ENCODE measurements around the gene EYA2.

EYA2 gene

DNA sequence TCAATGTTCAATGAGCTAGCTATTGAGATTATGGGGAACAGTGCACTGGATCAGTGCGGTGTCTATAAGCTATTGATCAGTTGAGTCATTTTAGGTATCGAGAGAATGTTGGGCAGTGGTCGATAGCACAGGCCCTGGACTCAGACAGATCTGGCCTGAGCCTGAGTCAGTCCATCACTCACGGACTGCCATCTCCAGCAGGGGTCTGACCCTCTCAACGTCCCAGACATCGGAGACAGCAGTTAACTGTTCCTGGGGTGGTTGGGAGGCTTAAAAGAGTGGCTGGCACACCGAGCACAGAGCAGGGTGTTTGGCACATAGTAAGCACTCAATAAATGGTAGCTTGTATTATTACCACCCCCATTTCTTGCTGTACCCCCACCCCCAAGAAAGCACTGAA, 9.3 kb downstream of the EYA2 start:
- POLR2A ChIA-PET = no interaction called here
- no peak for TF ChIP-seq SUZ12 (IDR thresholded peaks at IDR 0.05)
- no peak for TF ChIP-seq FOXM1 (IDR thresholded peaks at IDR 0.05; ENCODE audit: borderline replicate concordance)
- TF ChIP-seq ELF4 (IDR thresholded peaks at IDR 0.05) = no peak
- DNase-seq (ENCODE audit: extremely low spot score) = no peak
- CTCF ChIA-PET = no interaction called here

DNA sequence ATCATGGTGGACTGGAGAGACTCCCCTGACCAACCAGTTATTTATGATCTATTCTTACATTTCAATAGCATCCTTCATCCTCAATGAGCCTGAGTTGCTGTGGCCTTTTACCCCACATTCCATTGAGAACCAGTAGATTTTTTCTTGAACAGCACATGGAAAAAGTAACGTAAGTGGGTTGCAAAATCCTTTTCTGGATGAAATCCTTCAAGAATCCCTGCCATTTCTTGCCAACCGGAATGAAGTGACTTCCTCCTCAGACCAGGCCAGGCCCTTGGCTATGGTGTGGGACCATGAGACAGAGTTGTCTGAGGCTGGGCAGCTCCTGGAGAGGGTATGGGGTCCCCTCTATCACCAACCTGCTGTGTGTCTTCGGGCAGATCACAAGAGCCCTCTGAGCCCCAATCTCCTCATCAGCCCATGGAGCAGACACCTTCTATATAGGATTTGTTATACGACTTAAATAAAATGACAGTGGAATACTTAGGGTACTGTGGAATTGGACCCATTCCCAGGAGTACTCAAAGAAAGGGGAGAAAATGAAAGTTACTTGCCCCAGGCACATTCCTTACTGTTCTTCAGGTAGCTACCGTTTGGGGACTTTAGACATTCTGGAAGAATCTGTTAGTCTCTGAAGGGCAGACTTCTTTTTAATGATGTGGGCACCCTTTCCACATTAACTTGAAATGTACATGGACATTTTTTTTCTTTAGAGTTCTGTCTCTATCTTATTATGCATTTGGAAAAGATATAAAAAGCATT, 10.9 kb downstream of the EYA2 start:
- no peak for DNase-seq (ENCODE audit: extremely low spot score)
- ChIA-PET POLR2A (no interaction called here), CTCF (no interaction called here)
- TF ChIP-seq FOXK2 (IDR thresholded peaks at IDR 0.05) (no peak), ELF4 (IDR thresholded peaks at IDR 0.05) (no peak), ARNT (IDR thresholded peaks at IDR 0.05) (no peak), FOXA1 (IDR thresholded peaks at IDR 0.05) (no peak), ZNF384 (IDR thresholded peaks at IDR 0.05) (no peak)

DNA sequence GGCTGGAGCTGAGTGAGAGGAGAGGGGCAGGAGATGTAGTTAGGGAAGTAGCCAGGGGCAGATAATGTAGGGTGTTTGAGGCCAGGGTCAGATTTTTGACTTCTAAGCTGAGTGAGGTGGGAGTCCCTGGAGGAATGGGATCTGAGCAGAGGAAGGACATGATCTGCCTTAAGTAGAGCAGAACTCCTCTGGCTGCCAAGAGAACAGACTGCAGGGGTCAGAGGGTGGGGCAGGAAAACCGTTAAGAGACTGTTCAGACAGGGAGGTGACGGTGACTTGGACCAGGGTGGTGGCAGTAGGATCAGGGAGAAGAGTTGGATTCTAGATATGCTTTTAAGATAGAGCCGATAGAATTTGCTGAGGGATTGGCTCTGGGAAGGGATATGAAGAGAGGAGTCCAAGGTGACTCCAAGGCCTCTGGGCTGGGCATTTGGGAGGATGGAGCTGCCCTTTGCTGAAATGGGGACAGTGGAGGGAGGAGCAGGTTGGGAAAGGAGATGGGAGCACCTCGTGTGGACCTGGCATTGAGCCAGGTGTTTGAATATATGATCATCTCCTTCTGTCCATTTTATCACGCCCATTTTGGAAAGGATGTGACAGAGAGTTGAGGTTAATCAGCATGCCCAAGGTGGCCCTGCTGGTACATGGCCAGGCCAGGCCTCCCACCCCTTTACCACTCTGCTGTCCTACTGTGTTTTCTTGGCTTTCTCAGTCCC, 18.8 kb downstream of the EYA2 start:
- ChIA-PET POLR2A (no interaction called here), CTCF (interaction anchor here (0.7 kb wide), 1 partner anchor 32 kb away, joined by 3 read pairs; no protein-coding TSS in a partner anchor)
- no peak for TF ChIP-seq SUZ12 (IDR thresholded peaks at IDR 0.05)
- no peak for TF ChIP-seq FOXK2 (IDR thresholded peaks at IDR 0.05)
- no peak for TF ChIP-seq ARNT (IDR thresholded peaks at IDR 0.05)
- no peak for TF ChIP-seq FOXA1 (IDR thresholded peaks at IDR 0.05)
- no peak for TF ChIP-seq TARDBP (IDR thresholded peaks at IDR 0.05)
- TF ChIP-seq FOXM1 (IDR thresholded peaks at IDR 0.05; ENCODE audit: borderline replicate concordance) = no peak
- no peak for TF ChIP-seq CTBP1 (IDR thresholded peaks at IDR 0.05; ENCODE audit: borderline replicate concordance)
- no peak for TF ChIP-seq BHLHE40 (IDR thresholded peaks at IDR 0.05; ENCODE audit: borderline replicate concordance)
- TF ChIP-seq ZNF384 (IDR thresholded peaks at IDR 0.05) = no peak
- TF ChIP-seq SP1 (IDR thresholded peaks at IDR 0.05) = no peak
- TF ChIP-seq HDGF (IDR thresholded peaks at IDR 0.05; ENCODE audit: borderline replicate concordance) = no peak
- no peak for TF ChIP-seq ELF4 (IDR thresholded peaks at IDR 0.05)
- TF ChIP-seq, protein P1, sequence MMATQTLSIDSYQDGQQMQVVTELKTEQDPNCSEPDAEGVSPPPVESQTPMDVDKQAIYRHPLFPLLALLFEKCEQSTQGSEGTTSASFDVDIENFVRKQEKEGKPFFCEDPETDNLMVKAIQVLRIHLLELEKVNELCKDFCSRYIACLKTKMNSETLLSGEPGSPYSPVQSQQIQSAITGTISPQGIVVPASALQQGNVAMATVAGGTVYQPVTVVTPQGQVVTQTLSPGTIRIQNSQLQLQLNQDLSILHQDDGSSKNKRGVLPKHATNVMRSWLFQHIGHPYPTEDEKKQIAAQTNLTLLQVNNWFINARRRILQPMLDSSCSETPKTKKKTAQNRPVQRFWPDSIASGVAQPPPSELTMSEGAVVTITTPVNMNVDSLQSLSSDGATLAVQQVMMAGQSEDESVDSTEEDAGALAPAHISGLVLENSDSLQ (IDR thresholded peaks at IDR 0.05) = no peak
- no peak for TF ChIP-seq LEF1 (IDR thresholded peaks at IDR 0.05; ENCODE audit: borderline replicate concordance)
- TF ChIP-seq L3MBTL2 (conservative IDR thresholded peaks at IDR 0.05) = no peak
- no peak for DNase-seq (ENCODE audit: extremely low spot score)

DNA sequence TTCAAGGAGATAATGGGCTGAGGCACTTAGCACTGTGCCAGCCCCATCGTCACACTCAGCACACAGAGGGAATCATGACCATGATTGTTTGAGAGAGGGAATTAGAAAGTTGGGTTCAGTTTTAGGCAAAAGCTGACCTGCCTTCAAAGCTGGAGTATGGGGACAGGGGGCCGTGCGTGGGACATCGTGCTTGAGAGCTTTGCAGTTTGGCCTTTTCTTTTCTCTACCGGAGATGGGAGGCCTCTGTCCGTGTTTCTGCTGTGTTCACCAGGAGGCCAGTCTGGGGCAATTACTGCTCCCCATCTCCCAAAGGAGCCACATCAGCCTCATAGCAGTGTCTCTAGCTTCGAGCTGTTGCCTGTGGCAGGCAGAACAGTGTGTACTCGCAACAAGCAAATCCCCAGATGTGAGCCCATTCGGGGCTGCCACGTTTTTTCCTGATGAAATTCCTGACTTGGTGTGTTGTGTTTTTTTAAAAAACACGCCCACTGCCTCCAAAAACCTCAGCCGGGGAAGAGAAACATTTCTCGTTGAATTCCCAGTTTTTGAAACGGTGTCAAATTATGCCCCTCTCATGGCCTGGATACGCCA, 20.2 kb downstream of the EYA2 start:
- ChIA-PET CTCF (no interaction called here), POLR2A (no interaction called here)
- no peak for TF ChIP-seq ARNT (IDR thresholded peaks at IDR 0.05)
- TF ChIP-seq CTBP1 (IDR thresholded peaks at IDR 0.05; ENCODE audit: borderline replicate concordance) = no peak
- no peak for TF ChIP-seq FOXM1 (IDR thresholded peaks at IDR 0.05; ENCODE audit: borderline replicate concordance)
- no peak for TF ChIP-seq HDGF (IDR thresholded peaks at IDR 0.05; ENCODE audit: borderline replicate concordance)
- no peak for TF ChIP-seq NFRKB (IDR thresholded peaks at IDR 0.05)
- no peak for TF ChIP-seq BHLHE40 (IDR thresholded peaks at IDR 0.05; ENCODE audit: borderline replicate concordance)
- TF ChIP-seq, protein P1 (IDR thresholded peaks at IDR 0.05) = no peak
- TF ChIP-seq SP1 (IDR thresholded peaks at IDR 0.05) = no peak
- TF ChIP-seq L3MBTL2 (conservative IDR thresholded peaks at IDR 0.05) = no peak
- TF ChIP-seq FOXA1 (IDR thresholded peaks at IDR 0.05) = no peak
- TF ChIP-seq ELF4 (IDR thresholded peaks at IDR 0.05) = no peak
- no peak for TF ChIP-seq ZNF384 (IDR thresholded peaks at IDR 0.05)
- no peak for TF ChIP-seq SUZ12 (IDR thresholded peaks at IDR 0.05)
- no peak for TF ChIP-seq TARDBP (IDR thresholded peaks at IDR 0.05)
- no peak for TF ChIP-seq LEF1 (IDR thresholded peaks at IDR 0.05; ENCODE audit: borderline replicate concordance)
- no peak for TF ChIP-seq FOXK2 (IDR thresholded peaks at IDR 0.05)
- no peak for DNase-seq (ENCODE audit: extremely low spot score)

DNA sequence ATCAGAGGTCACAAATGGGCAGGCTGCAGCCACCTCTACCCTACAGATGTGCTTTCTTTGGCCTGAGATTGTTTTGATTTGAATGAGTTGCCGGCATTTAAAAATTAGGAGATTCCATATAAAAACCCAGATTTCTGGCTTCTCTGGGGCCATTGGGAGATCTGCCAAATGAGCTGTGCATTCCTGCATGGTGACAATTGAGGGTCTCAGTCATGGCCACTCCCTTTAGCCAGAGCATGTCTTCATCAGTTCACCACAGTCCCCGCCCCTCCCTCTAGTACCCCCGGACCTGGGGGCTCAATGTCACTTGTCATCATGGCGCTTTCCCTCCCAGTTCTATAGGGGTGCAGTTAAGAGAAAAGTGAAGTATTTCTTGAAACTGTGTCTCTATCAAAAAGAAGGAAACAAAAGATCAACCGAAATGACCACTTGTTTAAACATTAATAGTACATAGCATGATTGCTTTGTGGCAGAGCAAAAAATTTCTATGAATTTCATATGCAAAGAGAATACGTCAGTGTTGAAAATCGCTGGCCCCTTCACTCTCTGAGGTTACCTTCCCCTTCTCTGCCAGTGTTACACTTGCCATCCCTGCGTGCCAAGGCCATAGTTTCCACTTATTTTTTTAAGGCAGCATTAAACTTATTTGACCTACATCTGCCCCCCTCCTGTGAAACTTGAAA, 21.1 kb downstream of the EYA2 start:
- CTCF ChIA-PET = no interaction called here
- no peak for DNase-seq (ENCODE audit: extremely low spot score)
- TF ChIP-seq SP1 (IDR thresholded peaks at IDR 0.05) (no peak), TARDBP (IDR thresholded peaks at IDR 0.05) (no peak), FOXM1 (IDR thresholded peaks at IDR 0.05; ENCODE audit: borderline replicate concordance) (no peak), ZNF384 (IDR thresholded peaks at IDR 0.05) (no peak), L3MBTL2 (conservative IDR thresholded peaks at IDR 0.05) (no peak), SUZ12 (IDR thresholded peaks at IDR 0.05) (no peak), BHLHE40 (IDR thresholded peaks at IDR 0.05; ENCODE audit: borderline replicate concordance) (no peak), NFRKB (IDR thresholded peaks at IDR 0.05) (no peak), ARNT (IDR thresholded peaks at IDR 0.05) (no peak), CTBP1 (IDR thresholded peaks at IDR 0.05; ENCODE audit: borderline replicate concordance) (no peak)
- POLR2A ChIA-PET = no interaction called here

DNA sequence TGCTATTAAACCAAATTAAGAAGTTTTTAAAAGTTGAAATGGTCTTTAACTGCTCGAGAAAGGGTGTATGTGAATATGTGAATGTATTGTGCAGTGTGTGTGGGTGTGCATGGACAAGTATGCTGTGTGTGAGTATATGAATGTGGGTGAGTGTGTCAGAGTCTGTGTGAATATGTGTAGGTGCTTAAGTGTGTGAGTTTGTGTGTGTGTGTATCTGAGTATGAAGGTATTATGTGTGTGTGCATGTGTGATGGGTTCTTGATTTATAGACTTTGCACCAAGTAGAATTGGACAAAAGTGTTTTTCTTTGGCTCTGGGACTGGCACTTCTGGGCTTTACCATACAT, 21.6 kb downstream of the EYA2 start:
- no peak for TF ChIP-seq SUZ12 (IDR thresholded peaks at IDR 0.05)
- no peak for TF ChIP-seq ZNF384 (IDR thresholded peaks at IDR 0.05)
- no peak for TF ChIP-seq L3MBTL2 (conservative IDR thresholded peaks at IDR 0.05)
- TF ChIP-seq SP1 (IDR thresholded peaks at IDR 0.05) = no peak
- no peak for TF ChIP-seq ELF4 (IDR thresholded peaks at IDR 0.05)
- TF ChIP-seq HDGF (IDR thresholded peaks at IDR 0.05; ENCODE audit: borderline replicate concordance) = no peak
- TF ChIP-seq CTBP1 (IDR thresholded peaks at IDR 0.05; ENCODE audit: borderline replicate concordance) = no peak
- no peak for TF ChIP-seq FOXA1 (IDR thresholded peaks at IDR 0.05)
- no peak for TF ChIP-seq BHLHE40 (IDR thresholded peaks at IDR 0.05; ENCODE audit: borderline replicate concordance)
- TF ChIP-seq NFRKB (IDR thresholded peaks at IDR 0.05) = no peak
- TF ChIP-seq LEF1 (IDR thresholded peaks at IDR 0.05; ENCODE audit: borderline replicate concordance) = no peak
- ChIA-PET POLR2A (no interaction called here), CTCF (no interaction called here)
- no peak for DNase-seq (ENCODE audit: extremely low spot score)

Data from HEK293T (cell line).